D721Med (cell line): Measurements from ENCODE around the gene ETV3.

Source experiments
- DNase-seq: peaks from one replicate; pipeline ENCODE4 v3.0.0; 2011; ENCODE audit warnings: low spot score; ENCODE audit not compliant: insufficient read length
- FAIRE-seq: peaks from 2 replicates; lab custom pipeline; 2011; peaks lifted over from hg19 to GRCh38; lab: Jason Lieb, UNC
- TF ChIP-seq, protein P1 (sequence below): IDR thresholded peaks from 2 replicates; pipeline ENCODE4 v1.5.1; 2012; ENCODE audit warnings: mild to moderate bottlenecking, control low read depth; ENCODE audit not compliant: insufficient read depth; ENCODE audit errors: missing control alignments

The ETV3 gene

DNA sequence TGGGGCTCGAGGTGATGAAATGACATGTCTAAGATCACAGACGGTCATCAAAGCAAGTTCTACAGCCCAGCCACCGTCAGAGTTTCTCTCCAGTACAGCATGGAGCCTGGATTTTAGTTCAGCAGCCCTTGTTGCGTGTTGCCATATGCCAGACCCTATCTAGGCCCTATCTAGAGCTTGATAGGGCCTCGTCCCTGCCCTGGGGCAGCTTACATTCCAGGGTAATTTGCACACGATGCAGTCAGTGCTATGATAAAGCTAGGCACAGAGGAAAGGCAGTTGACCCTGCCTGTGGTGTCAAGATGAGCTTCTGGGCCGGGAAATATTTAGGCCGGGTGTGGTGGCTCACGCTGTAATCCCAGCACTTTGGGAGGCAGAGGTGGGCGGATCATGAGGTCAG is 57.5 kb downstream of the ETV3 start:
- no peak for FAIRE-seq
- TF ChIP-seq, protein P1, sequence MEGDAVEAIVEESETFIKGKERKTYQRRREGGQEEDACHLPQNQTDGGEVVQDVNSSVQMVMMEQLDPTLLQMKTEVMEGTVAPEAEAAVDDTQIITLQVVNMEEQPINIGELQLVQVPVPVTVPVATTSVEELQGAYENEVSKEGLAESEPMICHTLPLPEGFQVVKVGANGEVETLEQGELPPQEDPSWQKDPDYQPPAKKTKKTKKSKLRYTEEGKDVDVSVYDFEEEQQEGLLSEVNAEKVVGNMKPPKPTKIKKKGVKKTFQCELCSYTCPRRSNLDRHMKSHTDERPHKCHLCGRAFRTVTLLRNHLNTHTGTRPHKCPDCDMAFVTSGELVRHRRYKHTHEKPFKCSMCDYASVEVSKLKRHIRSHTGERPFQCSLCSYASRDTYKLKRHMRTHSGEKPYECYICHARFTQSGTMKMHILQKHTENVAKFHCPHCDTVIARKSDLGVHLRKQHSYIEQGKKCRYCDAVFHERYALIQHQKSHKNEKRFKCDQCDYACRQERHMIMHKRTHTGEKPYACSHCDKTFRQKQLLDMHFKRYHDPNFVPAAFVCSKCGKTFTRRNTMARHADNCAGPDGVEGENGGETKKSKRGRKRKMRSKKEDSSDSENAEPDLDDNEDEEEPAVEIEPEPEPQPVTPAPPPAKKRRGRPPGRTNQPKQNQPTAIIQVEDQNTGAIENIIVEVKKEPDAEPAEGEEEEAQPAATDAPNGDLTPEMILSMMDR = no peak
- DNase-seq = no peak

DNA sequence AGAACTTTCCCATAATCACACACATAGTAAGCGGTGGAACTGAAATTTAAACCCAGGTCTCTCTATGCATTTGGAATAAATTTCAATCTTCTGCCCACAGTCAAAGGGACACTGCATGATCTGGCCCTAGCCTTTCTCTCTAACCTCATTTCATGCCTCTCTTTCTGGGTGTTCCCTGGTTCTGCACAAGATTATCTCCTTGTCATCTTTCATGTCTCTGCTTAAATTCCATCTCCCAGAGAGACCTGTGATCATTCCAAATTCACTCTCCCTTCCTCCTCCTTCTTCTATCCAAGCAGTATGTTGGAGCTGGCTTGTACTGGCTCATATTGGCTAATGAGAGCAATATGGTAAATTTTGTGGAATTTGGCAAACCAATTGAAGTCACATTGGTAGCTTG is 60.8 kb downstream of the ETV3 start:
- TF ChIP-seq, protein P1 = no peak
- no peak for DNase-seq
- no peak for FAIRE-seq

DNA sequence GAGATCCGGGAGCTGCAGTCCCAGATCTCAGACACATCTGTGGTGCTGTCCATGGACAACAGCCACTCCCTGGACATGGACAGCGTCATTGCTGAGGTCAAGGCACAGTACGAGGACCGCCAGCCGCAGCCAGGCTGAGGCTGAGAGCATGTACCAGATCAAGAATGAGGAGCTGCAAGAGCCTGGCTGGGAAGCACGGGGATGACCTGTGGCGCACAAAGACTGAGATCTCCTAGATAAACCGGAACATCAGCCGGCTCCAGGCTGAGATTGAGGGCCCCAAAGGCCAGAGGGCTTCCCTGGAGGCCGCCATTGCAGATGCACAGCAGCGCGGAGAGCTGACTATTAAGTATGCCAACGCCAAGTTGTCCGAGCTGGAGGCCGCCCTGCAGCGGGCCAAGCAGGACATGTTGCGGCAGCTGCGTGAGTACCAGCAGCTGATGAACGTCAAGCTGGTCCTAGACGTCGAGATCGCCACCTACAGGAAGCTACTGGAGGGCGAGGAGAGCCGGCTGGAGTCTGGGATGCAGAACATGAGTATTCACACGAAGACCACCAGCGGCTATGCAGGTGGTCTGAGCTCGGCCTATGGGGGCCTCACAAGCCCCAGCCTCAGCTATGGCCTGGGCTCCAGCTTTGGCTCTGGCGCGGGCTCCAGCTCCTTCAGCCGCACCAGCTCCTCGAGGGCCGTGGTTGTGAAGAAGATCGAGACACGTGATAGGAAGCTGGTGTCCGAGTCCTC is 64.1 kb downstream of the ETV3 start:
- no peak for DNase-seq

More for the DNA sequence above, 64.1 kb downstream of the ETV3 start:
- no peak for FAIRE-seq
- TF ChIP-seq, protein P1 = peak; percentile 81
